GM12892 (cell line): ENCODE measurements around the gene CDX1.

Experiments used
- POLR2A ChIP-seq: IDR thresholded peaks from 2 replicates; pipeline ENCODE4 v1.6.1; 2011; ENCODE audit warnings: low read depth, low read length, control low read depth
- POLR2AphosphoS5 ChIP-seq: IDR thresholded peaks from 2 replicates; pipeline ENCODE4 v1.6.1; 2011; ENCODE audit warnings: low read depth, low read length, control low read depth
- TAF1 ChIP-seq: IDR thresholded peaks from 2 replicates; pipeline ENCODE4 v1.6.1; 2011; ENCODE audit warnings: low read depth, mild to moderate bottlenecking, control low read depth, low read length, borderline replicate concordance

- TF ChIP-seq POLR2A = no peak
- no peak for TF ChIP-seq POLR2AphosphoS5
- TF ChIP-seq TAF1 = no peak
Observed at GRCh38 chr5:150230842-150231241, 64.3 kb downstream of the CDX1 start.
